HG03097 (cell line): ENCODE measurements around the gene EPHB1.
"Not testable (repeated sequence)": the region's sequence is repeated elsewhere in the genome, so short reads cannot be mapped to it uniquely, and the experiment has no call there.

Experiments used
- ATAC-seq: cut with Tn5 transposase; IDR thresholded peaks from one replicate; pipeline ENCODE4 v1.9.1; 2021; ENCODE audit not compliant: unreplicated experiment, low FRiP score

EPHB1 gene

GRCh38 chr3:134776518-134776917, 18.5 kb upstream of the EPHB1 start:
- ATAC-seq, result no peak

- ATAC-seq, result no peak
Measured at GRCh38 chr3:134777341-134777740, 17.7 kb upstream of the EPHB1 start.

GRCh38 chr3:134788283-134788682, 6.8 kb upstream of the EPHB1 start:
- ATAC-seq, result not testable (repeated sequence)

GRCh38 chr3:134790065-134790464, 5.0 kb upstream of the EPHB1 start:
- no peak for ATAC-seq

- no peak for ATAC-seq
Measured at GRCh38 chr3:134791992-134792391, 3.1 kb upstream of the EPHB1 start.

GRCh38 chr3:134792700-134793099, 2.4 kb upstream of the EPHB1 start:
- ATAC-seq, result no peak

GRCh38 chr3:134793562-134793961, 1.5 kb upstream of the EPHB1 start:
- no peak for ATAC-seq

- ATAC-seq, result no peak
Measured at GRCh38 chr3:134794323-134794722, 737 bp upstream of the EPHB1 start.

- peak; percentile 0 for ATAC-seq
Measured at GRCh38 chr3:134795746-134796280, 753 bp downstream of the EPHB1 start.

GRCh38 chr3:134796281-134797056, 1.4 kb downstream of the EPHB1 start:
- ATAC-seq, result no peak

- no peak for ATAC-seq
Measured at GRCh38 chr3:134797057-134797740, 2.1 kb downstream of the EPHB1 start.

- ATAC-seq, result no peak
Measured at GRCh38 chr3:134797741-134798451, 2.8 kb downstream of the EPHB1 start.

- ATAC-seq, result no peak
Measured at GRCh38 chr3:134798681-134799311, 3.7 kb downstream of the EPHB1 start.

GRCh38 chr3:134799393-134799792, 4.3 kb downstream of the EPHB1 start:
- ATAC-seq, result no peak

- ATAC-seq, result no peak
Measured at GRCh38 chr3:134801204-134801958, 6.3 kb downstream of the EPHB1 start.

- no peak for ATAC-seq
Measured at GRCh38 chr3:134802428-134803050, 7.5 kb downstream of the EPHB1 start.

- no peak for ATAC-seq
Measured at GRCh38 chr3:134803051-134803505, 8.0 kb downstream of the EPHB1 start.

GRCh38 chr3:134803652-134804051, 8.6 kb downstream of the EPHB1 start:
- ATAC-seq, result no peak
